RWPE1 (cell line): Measurements from ENCODE around the gene FAM204A.

Experiments used
- CTCF ChIA-PET: fragments of 350-600 bp; sonication (Branson Sonifier 250); formaldehyde crosslinking; extraction: SDS; loops from one replicate; lab custom pipeline; 2021; lab: Yijun Ruan, JAX
- POLR2A ChIA-PET: fragments of 400-600 bp; formaldehyde crosslinking; extraction: SDS; loops from one replicate; lab custom pipeline; 2020; ENCODE audit warnings: antibody characterized with exemption; ENCODE audit not compliant: low non-redundant PET; lab: Yijun Ruan, JAX
- DNase-seq: peaks from one replicate; pipeline ENCODE4 v3.0.0; 2012; ENCODE audit warnings: low spot score
- H3K27ac ChIP-seq: fragments of 450-650 bp; 2 replicates; pipeline ENCODE4 v1.5.1; 2017
- CTCF ChIP-seq: fragments of 450-650 bp; conservative IDR thresholded peaks from 2 replicates; pipeline ENCODE4 v1.5.1; 2017; ENCODE audit warnings: low read depth, mild to moderate bottlenecking

The FAM204A gene

GRCh38 chr10:118321724-118322575 is 20.2 kb downstream of the FAM204A start:
- ChIA-PET POLR2A (no interaction called here), CTCF (interaction anchor here (0.6 kb wide), 2 partner anchors 68 to 980 kb away, joined by 3 to 6 read pairs; no protein-coding TSS in a partner anchor)
- no peak for TF ChIP-seq CTCF

GRCh38 chr10:118315629-118316028 is 26.5 kb downstream of the FAM204A start:
- no peak for DNase-seq
- H3K27ac ChIP-seq: no peak overlapping the region
- CTCF ChIA-PET: no interaction called here
- no peak for TF ChIP-seq CTCF
- POLR2A ChIA-PET: no interaction called here

More at GRCh38 chr10:118321724-118322575, 20.2 kb downstream of the FAM204A start:
- DNase-seq: no peak
- H3K27ac ChIP-seq: no peak overlapping the region

- H3K27ac ChIP-seq: no peak overlapping the region
- no peak for DNase-seq
- ChIA-PET CTCF (interaction anchor here (0.6 to 0.7 kb wide), 2 partner anchors 55 to 451 kb away, joined by 3 read pairs; no protein-coding TSS in a partner anchor), POLR2A (no interaction called here)
- TF ChIP-seq CTCF: no peak
These were observed 27.2 kb downstream of the FAM204A start for GRCh38 chr10:118314882-118315281.

GRCh38 chr10:118311505-118311904 is 30.6 kb downstream of the FAM204A start:
- H3K27ac ChIP-seq: no peak overlapping the region
- ChIA-PET CTCF (no interaction called here), POLR2A (no interaction called here)
- TF ChIP-seq CTCF: no peak
- no peak for DNase-seq

GRCh38 chr10:118310822-118311221 is 31.3 kb downstream of the FAM204A start:
- DNase-seq: no peak
- H3K27ac ChIP-seq: no peak overlapping the region

GRCh38 chr10:118309911-118310310 is 32.2 kb downstream of the FAM204A start:
- DNase-seq: no peak
- POLR2A ChIA-PET: no interaction called here
- CTCF ChIA-PET: interaction anchor here (0.6 kb wide), 1 partner anchor 69 kb away, joined by 5 read pairs; no protein-coding TSS in a partner anchor
- TF ChIP-seq CTCF: no peak
- H3K27ac ChIP-seq: no peak overlapping the region

More at GRCh38 chr10:118310822-118311221, 31.3 kb downstream of the FAM204A start:
- CTCF ChIA-PET: interaction anchor here (0.6 kb wide), 1 partner anchor 70 kb away, joined by 5 read pairs; no protein-coding TSS in a partner anchor
- TF ChIP-seq CTCF: no peak
- POLR2A ChIA-PET: no interaction called here
